Measurements from ENCODE around the gene AGAP1. TPM values are rescaled to one million over a fixed set of nuclear protein-coding genes. Genes with fewer than 3 reads are reported as not detected.

AGAP1 gene
- polyA plus RNA-seq, 1 experiment = 12.4 TPM

DNA sequence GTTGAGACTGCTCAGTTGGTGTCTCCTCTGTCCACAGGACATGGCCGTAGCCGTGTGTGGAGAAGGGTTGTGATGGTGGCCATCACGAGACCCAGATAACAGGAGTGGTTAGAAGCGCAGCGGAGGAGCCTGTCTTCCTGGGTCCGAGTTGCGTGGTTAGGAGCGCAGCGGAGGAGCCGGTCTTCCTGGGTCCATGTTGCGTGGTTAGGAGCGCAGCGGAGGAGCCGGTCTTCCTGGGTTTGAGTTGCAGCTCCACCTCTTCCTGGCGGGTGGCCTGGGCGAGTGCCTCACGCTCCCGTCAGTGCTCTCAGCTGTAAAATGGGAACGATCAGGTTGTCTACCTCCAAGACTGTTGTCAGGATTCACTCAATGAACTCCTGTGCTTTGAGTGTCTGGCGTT is 498.2 kb downstream of the AGAP1 start:
- no peak for DNase-seq (ENCODE audit: low read depth, low spot score)
- Histone ChIP-seq H3K9me3 (ENCODE audit: control insufficient read depth, insufficient read depth, low read length) (no peaks in the 10 kb centered on the region; the same call in 1 of the 2 replicates), H3K4me3 (ENCODE audit: low read depth, low read length) (no peak overlapping the region), H3K27ac (ENCODE audit: low read depth, low read length) (no peak overlapping the region), H3K27me3 (ENCODE audit: control insufficient read depth, insufficient read depth, low read length) (no peaks in the 10 kb centered on the region)
- TF ChIP-seq, protein P1, sequence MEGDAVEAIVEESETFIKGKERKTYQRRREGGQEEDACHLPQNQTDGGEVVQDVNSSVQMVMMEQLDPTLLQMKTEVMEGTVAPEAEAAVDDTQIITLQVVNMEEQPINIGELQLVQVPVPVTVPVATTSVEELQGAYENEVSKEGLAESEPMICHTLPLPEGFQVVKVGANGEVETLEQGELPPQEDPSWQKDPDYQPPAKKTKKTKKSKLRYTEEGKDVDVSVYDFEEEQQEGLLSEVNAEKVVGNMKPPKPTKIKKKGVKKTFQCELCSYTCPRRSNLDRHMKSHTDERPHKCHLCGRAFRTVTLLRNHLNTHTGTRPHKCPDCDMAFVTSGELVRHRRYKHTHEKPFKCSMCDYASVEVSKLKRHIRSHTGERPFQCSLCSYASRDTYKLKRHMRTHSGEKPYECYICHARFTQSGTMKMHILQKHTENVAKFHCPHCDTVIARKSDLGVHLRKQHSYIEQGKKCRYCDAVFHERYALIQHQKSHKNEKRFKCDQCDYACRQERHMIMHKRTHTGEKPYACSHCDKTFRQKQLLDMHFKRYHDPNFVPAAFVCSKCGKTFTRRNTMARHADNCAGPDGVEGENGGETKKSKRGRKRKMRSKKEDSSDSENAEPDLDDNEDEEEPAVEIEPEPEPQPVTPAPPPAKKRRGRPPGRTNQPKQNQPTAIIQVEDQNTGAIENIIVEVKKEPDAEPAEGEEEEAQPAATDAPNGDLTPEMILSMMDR (IDR thresholded peaks at IDR 0.05; ENCODE audit: low read depth, low read length) = no peak
- POLR2A ChIA-PET = no interaction called here
- CTCF ChIA-PET = no interaction called here

DNA sequence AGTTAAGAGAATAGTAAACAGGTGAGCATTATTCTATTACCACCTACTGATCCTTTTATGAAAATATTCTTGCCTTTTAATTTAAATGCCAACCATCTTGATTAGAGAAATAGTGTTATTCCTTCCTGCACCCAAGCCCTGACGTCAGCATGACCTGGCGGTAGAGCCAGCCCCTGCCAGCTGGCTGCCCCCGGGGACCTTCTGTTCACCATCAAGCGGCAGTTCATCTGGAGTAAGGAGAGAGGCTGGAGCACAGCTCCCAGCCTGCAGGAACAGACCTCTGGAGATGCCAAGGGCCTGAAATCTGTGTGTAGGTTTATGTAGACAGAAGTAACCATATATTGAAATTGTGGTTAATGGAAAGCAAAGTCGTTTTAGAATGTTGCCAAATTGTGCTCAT is 502.6 kb downstream of the AGAP1 start:
- TF ChIP-seq, protein P1 (IDR thresholded peaks at IDR 0.05; ENCODE audit: low read depth, low read length) = no peak
- H3K27me3 ChIP-seq (ENCODE audit: control insufficient read depth, insufficient read depth, low read length) = no peaks in the 10 kb centered on the region
- ChIA-PET POLR2A (no interaction called here), CTCF (no interaction called here)
- no peak overlapping the region for H3K4me3 ChIP-seq (ENCODE audit: low read depth, low read length)
- no peak overlapping the region for H3K27ac ChIP-seq (ENCODE audit: low read depth, low read length)
- H3K9me3 ChIP-seq (ENCODE audit: control insufficient read depth, insufficient read depth, low read length) = no peaks in the 10 kb centered on the region; the same call in 1 of the 2 replicates
- DNase-seq (ENCODE audit: low read depth, low spot score) = no peak

GRCh38 chr2:235999011-235999410 is 505.2 kb downstream of the AGAP1 start:
- ChIA-PET POLR2A (no interaction called here), CTCF (no interaction called here)

GRCh38 chr2:236001166-236001828 is 507.5 kb downstream of the AGAP1 start:
- no peaks in the 10 kb centered on the region for H3K27me3 ChIP-seq (ENCODE audit: control insufficient read depth, insufficient read depth, low read length)
- ChIA-PET CTCF (no interaction called here), POLR2A (no interaction called here)
- no peak overlapping the region for H3K4me3 ChIP-seq (ENCODE audit: low read depth, low read length)
- no peak for DNase-seq (ENCODE audit: low read depth, low spot score)
- H3K27ac ChIP-seq (ENCODE audit: low read depth, low read length) = no peak overlapping the region
- TF ChIP-seq, protein P1 (IDR thresholded peaks at IDR 0.05; ENCODE audit: low read depth, low read length) = no peak
- no peaks in the 10 kb centered on the region; the same call in 1 of the 2 replicates for H3K9me3 ChIP-seq (ENCODE audit: control insufficient read depth, insufficient read depth, low read length)

More at GRCh38 chr2:235999011-235999410, 505.2 kb downstream of the AGAP1 start:
- Histone ChIP-seq H3K27ac (ENCODE audit: low read depth, low read length) (no peak overlapping the region), H3K27me3 (ENCODE audit: control insufficient read depth, insufficient read depth, low read length) (no peaks in the 10 kb centered on the region), H3K4me3 (ENCODE audit: low read depth, low read length) (no peak overlapping the region), H3K9me3 (ENCODE audit: control insufficient read depth, insufficient read depth, low read length) (no peaks in the 10 kb centered on the region; the same call in 1 of the 2 replicates)
- no peak for DNase-seq (ENCODE audit: low read depth, low spot score)
- TF ChIP-seq, protein P1 (IDR thresholded peaks at IDR 0.05; ENCODE audit: low read depth, low read length) = no peak

DNA sequence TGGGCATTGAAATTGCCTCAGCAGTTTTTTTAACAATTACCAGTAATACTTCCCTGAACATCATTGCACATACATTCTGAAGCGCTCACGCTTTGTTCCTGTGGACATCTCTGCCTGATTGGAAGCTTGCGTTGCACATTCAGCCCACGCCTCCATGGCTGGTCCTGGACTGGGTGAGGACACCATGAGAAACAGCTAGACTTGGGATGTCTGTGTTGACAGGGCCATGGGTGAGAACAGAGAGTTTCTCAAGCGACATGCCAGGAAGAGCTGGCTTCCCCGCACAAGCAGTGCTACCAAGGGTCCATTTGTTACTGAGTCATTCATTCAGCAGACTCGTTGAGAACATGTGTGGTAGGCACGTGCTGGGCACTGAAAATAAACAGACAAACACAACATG is 508.0 kb downstream of the AGAP1 start:
- TF ChIP-seq, protein P1 (IDR thresholded peaks at IDR 0.05; ENCODE audit: low read depth, low read length) = no peak
- H3K27me3 ChIP-seq (ENCODE audit: control insufficient read depth, insufficient read depth, low read length) = no peaks in the 10 kb centered on the region
- no peak for DNase-seq (ENCODE audit: low read depth, low spot score)
- ChIA-PET POLR2A (no interaction called here), CTCF (no interaction called here)
- no peak overlapping the region for H3K4me3 ChIP-seq (ENCODE audit: low read depth, low read length)
- no peaks in the 10 kb centered on the region; the same call in 1 of the 2 replicates for H3K9me3 ChIP-seq (ENCODE audit: control insufficient read depth, insufficient read depth, low read length)
- H3K27ac ChIP-seq (ENCODE audit: low read depth, low read length) = no peak overlapping the region

Measured in AG04450 (cell line).